Colonic mucosa (tissue), 4 donors: ENCODE measurements around the gene SMIM14. TPM values are rescaled to one million over a fixed set of nuclear protein-coding genes. Genes with fewer than 3 reads are reported as not detected.
A peak's percentile ranks its signal among the peaks of the same experiment; 100 is the strongest.

Experiments used
- DNase-seq: peaks from one replicate; pipeline ENCODE4 v3.0.0-alpha.2; 2020
- H3K27ac ChIP-seq: fragments of 200-600 bp; one replicate; pipeline ENCODE4 v1.8.0; 2021
- H3K27me3 ChIP-seq: fragments of 200-600 bp; one replicate; pipeline ENCODE4 v1.8.0; 2021
- H3K36me3 ChIP-seq: fragments of 200-600 bp; one replicate; pipeline ENCODE4 v1.8.0; 2021
- H3K4me1 ChIP-seq: fragments of 200-600 bp; one replicate; pipeline ENCODE4 v1.8.0; 2021; ENCODE audit warnings: mild to moderate bottlenecking
- H3K4me3 ChIP-seq: fragments of 200-600 bp; one replicate; pipeline ENCODE4 v1.8.0; 2021
- H3K9ac ChIP-seq, 2 donors: one replicate each; pipeline ENCODE4 v1.7.0; 2013; ENCODE audit warnings: control low read depth in 2 of 2, low read depth in 2 of 2, low read length in 2 of 2
- H3K9me3 ChIP-seq: fragments of 200-600 bp; one replicate; pipeline ENCODE4 v1.8.0; 2021
- CTCF ChIP-seq: fragments of 200-600 bp; IDR thresholded peaks from one replicate; pipeline ENCODE4 v1.8.0; 2022; ENCODE audit warnings: antibody characterized with exemption, mild to moderate bottlenecking
- intact Hi-C: fragments of 100-400 bp; cut with DNase I; formaldehyde crosslinking; loops from one replicate; pipeline ENCODE4 v1.14.1; 2022
- total RNA-seq, 2 donors: library from RNA; stranded (reverse); fragmentation: NEBNext Ultra II Directional in 1 of 2; extraction: Animal tissue kit (Norgen Biotek cat#: 25700) in 1 of 2; gene quantifications; one replicate each; pipeline ENCODE4 v1.2.1, GENCODE V29; 2021
- donor health status: healthy.
- donor health status: DM: no; HTN: no; CAD: no.
- donor health status: DM: no; HTN: no; CAD: no.

SMIM14 gene
- total RNA-seq, 2 donors from 2014 or later: 69.4 to 127 TPM

DNA sequence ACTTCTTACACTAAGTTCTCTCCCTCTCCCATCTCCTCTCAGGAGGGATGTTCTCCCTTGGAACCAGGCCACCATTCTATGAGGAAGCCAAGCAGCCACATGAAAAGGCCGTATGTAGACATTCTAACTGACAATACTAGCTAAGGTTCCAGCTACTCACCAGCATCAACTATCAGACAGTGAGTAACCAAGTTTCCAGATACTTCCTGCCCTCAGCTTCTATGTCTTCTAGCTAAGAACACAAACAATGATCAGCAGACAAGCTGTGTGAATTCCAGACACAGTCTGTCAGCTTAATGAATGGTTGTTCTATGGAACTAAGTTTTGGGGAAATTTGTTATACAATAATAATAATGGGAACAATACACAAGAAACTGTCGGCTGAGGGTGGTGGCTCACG lies 50.8 kb downstream of the SMIM14 start:
- Histone ChIP-seq H3K36me3 (no peaks in the 10 kb centered on the region), H3K9me3 (no peaks in the 10 kb centered on the region), H3K4me3 (no peak overlapping the region), H3K4me1 (no peaks in the 10 kb centered on the region), H3K27ac (no peak overlapping the region), H3K27me3 (no peaks in the 10 kb centered on the region), H3K9ac (no peak overlapping the region)
- DNase-seq: no peak
- TF ChIP-seq CTCF: no peak
- intact Hi-C loops: no loop called here

- peak overlapping the region; percentile 7 for H3K27ac ChIP-seq
- no peak overlapping the region for H3K9ac ChIP-seq
- no peaks in the 10 kb centered on the region for H3K9me3 ChIP-seq
- H3K36me3 ChIP-seq: no peaks in the 10 kb centered on the region
- no peak for DNase-seq
- H3K4me3 ChIP-seq: no peak overlapping the region
- intact Hi-C loops: no loop called here
- no peaks in the 10 kb centered on the region for H3K4me1 ChIP-seq
- TF ChIP-seq CTCF: no peak
- H3K27me3 ChIP-seq: no peaks in the 10 kb centered on the region
Observed at GRCh38 chr4:39574946-39575345, 63.7 kb downstream of the SMIM14 start.

DNA sequence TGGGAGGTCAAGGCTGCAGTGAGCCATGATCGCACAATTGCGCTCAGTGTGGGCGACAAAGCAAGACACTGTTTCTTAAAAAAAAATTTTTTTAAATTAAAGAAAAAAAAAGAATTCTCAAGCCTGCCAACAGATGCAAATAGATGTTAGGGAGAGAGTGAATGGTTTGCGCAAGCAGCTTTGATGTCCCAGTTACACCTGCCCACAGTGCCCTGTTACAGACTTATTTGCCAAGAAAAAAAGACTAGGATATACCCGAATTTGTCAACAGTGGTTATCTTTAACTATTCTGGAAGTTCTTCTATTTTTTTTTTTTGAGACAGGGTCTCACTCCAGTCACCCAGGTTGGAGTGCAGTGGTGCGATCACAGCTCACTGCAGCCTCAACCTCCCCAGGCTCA lies 67.2 kb downstream of the SMIM14 start:
- Histone ChIP-seq H3K4me1 (no peaks in the 10 kb centered on the region), H3K4me3 (no peak overlapping the region), H3K9me3 (no peaks in the 10 kb centered on the region), H3K27me3 (no peaks in the 10 kb centered on the region), H3K27ac (no peak overlapping the region), H3K9ac (no peak overlapping the region), H3K36me3 (no peaks in the 10 kb centered on the region)
- TF ChIP-seq CTCF: no peak
- DNase-seq: no peak
- intact Hi-C loops: no loop called here

DNA sequence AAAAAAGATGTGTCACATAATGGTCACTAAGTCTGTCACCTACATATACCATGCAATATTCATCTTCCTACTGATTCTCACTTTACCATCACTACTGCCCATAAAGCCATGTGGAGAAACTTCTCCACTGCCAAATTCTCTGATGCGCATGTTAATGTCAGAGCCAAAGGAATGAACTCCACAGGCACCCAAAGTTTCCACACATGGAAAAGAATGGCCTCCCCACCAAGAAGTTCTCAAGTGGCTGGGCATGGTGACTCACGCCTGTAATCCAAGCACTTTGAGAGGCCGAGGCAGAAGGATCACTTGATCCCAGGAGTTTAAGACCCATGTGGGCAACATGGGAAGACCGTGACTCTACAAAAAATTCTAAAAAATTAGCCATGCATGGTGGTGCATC lies 67.6 kb downstream of the SMIM14 start:
- Histone ChIP-seq H3K27ac (no peak overlapping the region), H3K9ac (no peak overlapping the region), H3K9me3 (no peaks in the 10 kb centered on the region), H3K4me1 (no peaks in the 10 kb centered on the region), H3K4me3 (no peak overlapping the region), H3K36me3 (no peaks in the 10 kb centered on the region), H3K27me3 (no peaks in the 10 kb centered on the region)
- no peak for TF ChIP-seq CTCF
- intact Hi-C loops: no loop called here
- no peak for DNase-seq

- no peaks in the 10 kb centered on the region for H3K27me3 ChIP-seq
- peak overlapping the region; percentile 49 for H3K27ac ChIP-seq
- H3K36me3 ChIP-seq: no peaks in the 10 kb centered on the region
- H3K9ac ChIP-seq: peak overlapping the region in 1 of 2 donors; percentile 68
- H3K9me3 ChIP-seq: no peaks in the 10 kb centered on the region
- DNase-seq: no peak
- no peak for TF ChIP-seq CTCF
- no peaks in the 10 kb centered on the region for H3K4me1 ChIP-seq
- intact Hi-C loops: no loop called here
- no peak overlapping the region for H3K4me3 ChIP-seq
Observed at GRCh38 chr4:39569209-39569608, 69.5 kb downstream of the SMIM14 start.

DNA sequence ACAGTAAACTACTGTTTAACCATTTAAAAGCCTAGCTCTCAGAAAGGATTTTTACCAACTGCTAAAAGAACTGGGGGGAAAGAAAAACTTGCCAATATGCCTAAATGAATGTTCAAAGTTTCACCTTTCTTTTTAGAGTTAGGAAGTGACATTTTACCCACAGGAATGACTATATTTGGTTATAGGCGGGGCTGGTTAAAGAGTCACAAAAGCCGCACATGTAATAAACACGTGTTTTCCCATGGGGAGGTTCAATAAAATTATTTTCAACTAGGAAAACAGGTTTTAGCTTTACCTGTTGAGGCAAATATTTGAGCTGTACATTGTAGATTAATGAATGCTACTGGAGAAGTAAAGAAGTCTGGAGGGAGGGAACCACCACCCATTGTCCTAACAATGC lies 69.9 kb downstream of the SMIM14 start:
- Histone ChIP-seq H3K36me3 (no peaks in the 10 kb centered on the region), H3K4me1 (no peaks in the 10 kb centered on the region), H3K27me3 (no peaks in the 10 kb centered on the region), H3K4me3 (no peak overlapping the region), H3K9ac (peak overlapping the region in 1 of 2 donors; percentile 68), H3K27ac (peak overlapping the region; percentile 49), H3K9me3 (no peaks in the 10 kb centered on the region)
- no peak for DNase-seq
- TF ChIP-seq CTCF: no peak
- intact Hi-C loops: no loop called here
